GM11168 (cell line): ENCODE data around the gene AP1G2.
"Not testable (repeated sequence)": the region's sequence is repeated elsewhere in the genome, so short reads cannot be mapped to it uniquely, and the experiment has no call there.

Source experiments
- in situ Hi-C: fragments of 300-500 bp; cut with MboI; formaldehyde crosslinking; loops from one replicate; pipeline ENCODE4 v1.12.0; 2022; ENCODE audit warnings: low sequenced_read_pairs; ENCODE audit not compliant: unreplicated experiment

Gene AP1G2

GRCh38 chr14:23601424-23601823 lies 33.8 kb upstream of the AP1G2 start:
- in situ Hi-C loops = no loop called here

GRCh38 chr14:23600806-23601205 lies 33.2 kb upstream of the AP1G2 start:
- in situ Hi-C loops = no loop called here

- in situ Hi-C loops = no loop called here
Measured at GRCh38 chr14:23600322-23600707, 32.7 kb upstream of the AP1G2 start.

GRCh38 chr14:23594191-23594590 lies 26.6 kb upstream of the AP1G2 start:
- in situ Hi-C loops = loop anchor here (10.0 kb wide), 1 partner anchor 341 kb away; no protein-coding TSS in a partner anchor

GRCh38 chr14:23590198-23590597 lies 22.6 kb upstream of the AP1G2 start:
- in situ Hi-C loops = loop anchor here (10.0 kb wide), 1 partner anchor 345 kb away; no protein-coding TSS in a partner anchor

- in situ Hi-C loops = loop anchor here (10.0 kb wide), 1 partner anchor 345 kb away; no protein-coding TSS in a partner anchor
Measured at GRCh38 chr14:23589606-23590005, 22.0 kb upstream of the AP1G2 start.

- in situ Hi-C loops = no loop called here
Measured at GRCh38 chr14:23588884-23589598, 21.4 kb upstream of the AP1G2 start.

GRCh38 chr14:23584527-23585203 lies 17.1 kb upstream of the AP1G2 start:
- in situ Hi-C loops = not testable (repeated sequence)

GRCh38 chr14:23583761-23584526 lies 16.4 kb upstream of the AP1G2 start:
- in situ Hi-C loops = not testable (repeated sequence)

- in situ Hi-C loops = no loop called here
Measured at GRCh38 chr14:23582906-23583760, 15.5 kb upstream of the AP1G2 start.

GRCh38 chr14:23580948-23581281 lies 13.3 kb upstream of the AP1G2 start:
- in situ Hi-C loops = no loop called here

- in situ Hi-C loops = no loop called here
Measured at GRCh38 chr14:23580152-23580926, 12.7 kb upstream of the AP1G2 start.

GRCh38 chr14:23579739-23580138 lies 12.1 kb upstream of the AP1G2 start:
- in situ Hi-C loops = no loop called here

- in situ Hi-C loops = no loop called here
Measured at GRCh38 chr14:23579311-23579630, 11.7 kb upstream of the AP1G2 start.

- in situ Hi-C loops = no loop called here
Measured at GRCh38 chr14:23578560-23579310, 11.1 kb upstream of the AP1G2 start, which contains the start of gene JPH4. Gene JPH4, minus strand, starts transcription at chr14:23578790. Its CDS starts 1,337 bp downstream, at chr14:23577453.

- in situ Hi-C loops = no loop called here
Measured at GRCh38 chr14:23577710-23578392, 10.3 kb upstream of the AP1G2 start.

GRCh38 chr14:23577004-23577681 lies 9.6 kb upstream of the AP1G2 start:
- in situ Hi-C loops = no loop called here
